Esophagus squamous epithelium (tissue), 5 donors: ENCODE measurements around the gene C14orf180. TPM values are rescaled to one million over a fixed set of nuclear protein-coding genes. Genes with fewer than 3 reads are reported as not detected.

ENCODE experiments used
- DNase-seq: peaks from one replicate; lab custom pipeline; 2025; lab: John Stamatoyannopoulos, UW
- H3K27ac ChIP-seq, 4 donors: fragments of 200-600 bp; sonication (generic); one replicate each; pipeline ENCODE4 v1.5.1; 2016 to 2019; ENCODE audit warnings: mild to moderate bottlenecking in 1 of 4
- H3K27me3 ChIP-seq, 4 donors: fragments of 200-600 bp; sonication (generic); 1 replicate in 3 of 4; 2 replicates in 1 of 4; pipeline versions ENCODE4 v1.5.1 to v1.6.0; 2017 to 2021; ENCODE audit warnings: antibody characterized with exemption in 1 of 4
- H3K36me3 ChIP-seq, 3 donors: fragments of 200-600 bp; sonication (generic); one replicate each; pipeline ENCODE4 v1.5.1; 2016 to 2019
- H3K4me1 ChIP-seq, 3 donors: fragments of 200-600 bp; sonication (generic); one replicate each; pipeline ENCODE4 v1.5.1; 2017 to 2019
- H3K4me3 ChIP-seq, 4 donors: fragments of 200-600 bp; sonication (generic); 1 replicate in 3 of 4; 2 replicates in 1 of 4; pipeline ENCODE4 v1.5.1; 2016 to 2019; ENCODE audit warnings: mild to moderate bottlenecking in 2 of 4, moderate library complexity in 1 of 4
- H3K9me3 ChIP-seq, 3 donors: fragments of 200-600 bp; sonication (generic); one replicate each; pipeline ENCODE4 v1.5.1; 2016 to 2019
- CTCF ChIP-seq, 6 experiments: fragments of 450-650 bp in 4 of 6; fragments of 200-600 bp in 2 of 6; sonication (generic) in 2 of 6; IDR thresholded peaks; one replicate each; pipeline ENCODE4 v1.5.1; 2016 to 2019; ENCODE audit warnings: antibody characterized with exemption in 6 of 6, mild to moderate bottlenecking in 4 of 6, moderate library complexity in 4 of 6
- POLR2A ChIP-seq, 4 donors: fragments of 450-650 bp; IDR thresholded peaks; one replicate each; pipeline ENCODE4 v1.6.1; 2017; ENCODE audit warnings: antibody characterized with exemption in 4 of 4, mild to moderate bottlenecking in 4 of 4, moderate library complexity in 3 of 4
- WGBS, 2 donors: methylation state at CpG; one replicate each; pipeline ENCODE4 v1.1.5; 2018; 5-methylcytosine and 5-hydroxymethylcytosine counted together
- intact Hi-C: fragments of 100-400 bp; cut with DNase I; formaldehyde crosslinking; loops from one replicate; pipeline ENCODE4 v1.15.0; 2022
- total RNA-seq, 4 donors: library from RNA; depleted of rRNA; stranded (reverse); fragments of >200 nt; gene quantifications; one replicate each; pipeline ENCODE4 v1.1.0, GENCODE V29; 2016
- donor health status: DM: yes; HTN: yes; CAD: no.

C14orf180 gene
- not detected for total RNA-seq

GRCh38 chr14:104579507-104579906 is at the start of gene C14orf180:
Gene C14orf180, plus strand, starts transcription at chr14:104579764. Its CDS starts 6,667 bp downstream, at chr14:104586431.
- TF ChIP-seq POLR2A (IDR thresholded peaks at IDR 0.05), result no peak
- no peak for TF ChIP-seq CTCF (IDR thresholded peaks at IDR 0.05)
- intact Hi-C loops, result no loop called here
- no peak within 1 kb of the TSS for H3K27ac ChIP-seq
- no peak for DNase-seq
- peaks cover 0 to 10% (median 0%) of the 10 kb centered on the region in 3 donors for H3K4me1 ChIP-seq
- no peaks in the 10 kb centered on the region for H3K9me3 ChIP-seq
- no peak within 1 kb of the TSS for H3K4me3 ChIP-seq
- H3K27me3 ChIP-seq, result peaks cover 0 to 98% (median 0%) of the 10 kb centered on the region in 4 donors
- WGBS, 2 donors, result 30 to 47% methylated on average over 3 to 5 of the region's 17 CpGs
- no peaks in the 10 kb centered on the region for H3K36me3 ChIP-seq

DNA sequence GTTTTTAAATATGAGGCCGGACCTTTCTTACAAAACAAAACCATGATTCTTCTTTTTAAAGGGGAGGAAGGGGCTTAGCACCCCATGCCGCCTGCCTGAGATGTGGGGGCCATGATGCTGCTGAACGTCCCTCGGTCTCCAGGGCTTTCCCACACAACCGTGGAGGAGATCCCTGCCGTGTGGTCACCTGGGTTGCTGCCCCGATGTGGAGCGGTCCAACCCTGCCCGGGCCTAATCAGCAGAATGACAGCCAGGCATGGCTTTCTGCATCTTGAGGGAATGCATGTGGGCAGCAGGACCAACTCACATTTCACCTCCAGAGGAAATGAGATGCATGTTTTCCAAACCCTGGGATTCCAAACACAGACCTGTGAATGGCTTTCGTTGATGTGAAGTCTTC is 48.9 kb upstream of the C14orf180 start:
- Histone ChIP-seq H3K9me3 (peaks cover 0 to 10% (median 4%) of the 10 kb centered on the region in 3 donors), H3K27me3 (peaks cover 0 to 7% (median 0%) of the 10 kb centered on the region in 4 donors), H3K4me1 (peaks cover 0 to 9% (median 0%) of the 10 kb centered on the region in 3 donors), H3K36me3 (no peaks in the 10 kb centered on the region), H3K4me3 (no peak overlapping the region), H3K27ac (no peak overlapping the region)
- WGBS, 2 donors, result 82 to 96% methylated on average over 2 to 6 of the region's 10 CpGs
- no peak for DNase-seq
- TF ChIP-seq CTCF (IDR thresholded peaks at IDR 0.05) (no peak), POLR2A (IDR thresholded peaks at IDR 0.05) (no peak)
- intact Hi-C loops, result no loop called here

GRCh38 chr14:104531421-104532190 is 48.0 kb upstream of the C14orf180 start:
- WGBS, 2 donors, result 77 to 79% methylated on average over 18 to 19 of the region's 19 CpGs

GRCh38 chr14:104532191-104532555 is 47.4 kb upstream of the C14orf180 start:
- no peaks in the 10 kb centered on the region for H3K36me3 ChIP-seq
- H3K4me3 ChIP-seq, result no peak overlapping the region
- H3K9me3 ChIP-seq, result peaks cover 0 to 10% (median 4%) of the 10 kb centered on the region in 3 donors
- H3K27ac ChIP-seq, result no peak overlapping the region
- 43 to 48% methylated on average over 3 of the region's 3 CpGs for WGBS, 2 donors
- no peak for DNase-seq
- no peak for TF ChIP-seq CTCF (IDR thresholded peaks at IDR 0.05)
- no peak for TF ChIP-seq POLR2A (IDR thresholded peaks at IDR 0.05)
- intact Hi-C loops, result no loop called here
- peaks cover 0 to 9% (median 0%) of the 10 kb centered on the region in 3 donors for H3K4me1 ChIP-seq
- peaks cover 0 to 18% (median 0%) of the 10 kb centered on the region in 4 donors for H3K27me3 ChIP-seq

More at GRCh38 chr14:104531421-104532190, 48.0 kb upstream of the C14orf180 start:
- intact Hi-C loops, result no loop called here
- peaks cover 0 to 13% (median 0%) of the 10 kb centered on the region in 4 donors for H3K27me3 ChIP-seq
- H3K4me1 ChIP-seq, result peaks cover 0 to 9% (median 0%) of the 10 kb centered on the region in 3 donors
- no peak overlapping the region for H3K27ac ChIP-seq
- H3K9me3 ChIP-seq, result peaks cover 0 to 10% (median 4%) of the 10 kb centered on the region in 3 donors
- no peak for DNase-seq
- TF ChIP-seq POLR2A (IDR thresholded peaks at IDR 0.05) (no peak), CTCF (IDR thresholded peaks at IDR 0.05) (no peak)
- no peak overlapping the region for H3K4me3 ChIP-seq
- no peaks in the 10 kb centered on the region for H3K36me3 ChIP-seq

- DNase-seq, result no peak
- H3K36me3 ChIP-seq, result no peaks in the 10 kb centered on the region
- no peaks in the 10 kb centered on the region for H3K9me3 ChIP-seq
- intact Hi-C loops, result no loop called here
- 38 to 53% methylated on average over 3 of the region's 3 CpGs for WGBS, 2 donors
- no peak overlapping the region for H3K4me3 ChIP-seq
- peaks cover 0 to 15% (median 0%) of the 10 kb centered on the region in 3 donors for H3K4me1 ChIP-seq
- TF ChIP-seq POLR2A (IDR thresholded peaks at IDR 0.05), result no peak
- TF ChIP-seq CTCF (IDR thresholded peaks at IDR 0.05), result no peak
- H3K27me3 ChIP-seq, result peaks cover 0 to 18% (median 0%) of the 10 kb centered on the region in 4 donors
- H3K27ac ChIP-seq, result no peak overlapping the region
Observed at GRCh38 chr14:104534036-104534435, 45.5 kb upstream of the C14orf180 start.
